ENCODE measurements around the gene CCSER1.
"Not testable (repeated sequence)": the region's sequence is repeated elsewhere in the genome, so short reads cannot be mapped to it uniquely, and the experiment has no call there.

The CCSER1 gene

GRCh38 chr4:90290345-90290744 lies 163.2 kb downstream of the CCSER1 start:
- Histone ChIP-seq H3K36me3 (ENCODE audit: control insufficient read depth, insufficient read depth, low read length) (no peaks in the 10 kb centered on the region), H3K27ac (ENCODE audit: low read depth, low read length, severe bottlenecking) (no peak overlapping the region), H3K4me1 (ENCODE audit: control insufficient read depth, insufficient read depth, low read length, poor library complexity, severe bottlenecking) (no peaks in the 10 kb centered on the region), H3K9me3 (ENCODE audit: control insufficient read depth, low read length) (no peaks in the 10 kb centered on the region), H3K4me3 (ENCODE audit: extremely low read depth, insufficient read depth, low read length, poor library complexity, severe bottlenecking) (no peak overlapping the region)
- WGBS, 2 experiments (ENCODE audit: insufficient coverage in 2 of 2), result 90% methylated on average over 2 of the region's 4 CpGs; no CpG with 5 or more reads in 1 of the 2 experiments

- H3K9me3 ChIP-seq (ENCODE audit: control insufficient read depth, low read length), result no peaks in the 10 kb centered on the region
These were observed 165.2 kb downstream of the CCSER1 start for GRCh38 chr4:90292438-90292837.

DNA sequence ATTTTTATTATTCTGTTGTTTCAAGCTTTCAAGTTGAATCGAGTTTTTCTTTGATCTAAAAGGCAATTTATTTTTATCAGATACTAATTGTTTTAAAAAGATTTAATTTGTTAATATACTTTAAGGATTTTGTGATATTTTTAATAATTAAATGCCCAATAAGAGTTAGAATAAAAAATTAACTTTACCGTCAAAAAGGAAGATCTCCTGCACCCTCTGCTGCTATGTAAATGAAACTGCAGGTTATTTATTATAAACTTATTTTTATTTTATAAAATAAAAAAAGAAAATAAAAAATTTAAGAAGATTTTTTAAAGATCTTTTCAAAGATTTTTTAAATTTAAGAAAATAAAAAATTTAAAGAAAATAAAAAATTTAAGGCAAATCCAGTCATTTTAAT lies 166.1 kb downstream of the CCSER1 start:
- H3K4me3 ChIP-seq (ENCODE audit: extremely low read depth, insufficient read depth, low read length, poor library complexity, severe bottlenecking), result no peak overlapping the region
- H3K27ac ChIP-seq (ENCODE audit: low read depth, low read length, severe bottlenecking), result no peak overlapping the region
- no peaks in the 10 kb centered on the region for H3K36me3 ChIP-seq (ENCODE audit: control insufficient read depth, insufficient read depth, low read length)
- H3K4me1 ChIP-seq (ENCODE audit: control insufficient read depth, insufficient read depth, low read length, poor library complexity, severe bottlenecking), result no peaks in the 10 kb centered on the region
- WGBS, 2 experiments (ENCODE audit: insufficient coverage in 2 of 2), result no CpG with 5 or more reads among the region's 2 CpGs
- no peaks in the 10 kb centered on the region for H3K9me3 ChIP-seq (ENCODE audit: control insufficient read depth, low read length)

More at GRCh38 chr4:90292438-90292837, 165.2 kb downstream of the CCSER1 start:
- Histone ChIP-seq H3K4me3 (ENCODE audit: extremely low read depth, insufficient read depth, low read length, poor library complexity, severe bottlenecking) (no peak overlapping the region), H3K4me1 (ENCODE audit: control insufficient read depth, insufficient read depth, low read length, poor library complexity, severe bottlenecking) (no peaks in the 10 kb centered on the region), H3K36me3 (ENCODE audit: control insufficient read depth, insufficient read depth, low read length) (no peaks in the 10 kb centered on the region), H3K27ac (ENCODE audit: low read depth, low read length, severe bottlenecking) (no peak overlapping the region)

DNA sequence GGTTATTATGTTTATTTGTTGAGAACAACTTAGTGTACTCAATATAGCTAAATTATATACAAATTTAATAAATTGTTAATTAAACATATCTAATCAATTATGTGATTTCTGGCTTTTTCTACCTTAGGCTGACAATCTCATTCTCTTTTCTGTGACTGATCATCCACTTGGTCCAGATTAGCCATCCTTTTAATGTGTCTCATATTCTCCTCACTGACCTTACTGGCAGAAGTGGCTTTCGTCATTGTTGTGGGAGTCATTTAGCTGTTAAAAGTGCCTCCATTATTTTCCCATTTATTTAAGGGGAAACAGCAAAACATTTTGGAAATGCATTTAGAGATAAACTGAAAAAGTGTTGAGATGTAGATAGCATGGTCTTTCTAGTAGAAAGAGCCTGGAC lies 172.2 kb downstream of the CCSER1 start:
- H3K27ac ChIP-seq (ENCODE audit: low read depth, low read length, severe bottlenecking), result no peak overlapping the region
- WGBS, 2 experiments (ENCODE audit: insufficient coverage in 2 of 2), result no CpG with 5 or more reads among the region's 1 CpG
- no peaks in the 10 kb centered on the region for H3K9me3 ChIP-seq (ENCODE audit: control insufficient read depth, low read length)
- no peaks in the 10 kb centered on the region for H3K36me3 ChIP-seq (ENCODE audit: control insufficient read depth, insufficient read depth, low read length)
- no peak overlapping the region for H3K4me3 ChIP-seq (ENCODE audit: extremely low read depth, insufficient read depth, low read length, poor library complexity, severe bottlenecking)
- no peaks in the 10 kb centered on the region for H3K4me1 ChIP-seq (ENCODE audit: control insufficient read depth, insufficient read depth, low read length, poor library complexity, severe bottlenecking)

GRCh38 chr4:90306810-90307209 lies 179.6 kb downstream of the CCSER1 start:
- Histone ChIP-seq H3K4me3 (ENCODE audit: extremely low read depth, insufficient read depth, low read length, poor library complexity, severe bottlenecking) (no peak overlapping the region), H3K27ac (ENCODE audit: low read depth, low read length, severe bottlenecking) (no peak overlapping the region), H3K9me3 (ENCODE audit: control insufficient read depth, low read length) (no peaks in the 10 kb centered on the region), H3K36me3 (ENCODE audit: control insufficient read depth, insufficient read depth, low read length) (no peaks in the 10 kb centered on the region), H3K4me1 (ENCODE audit: control insufficient read depth, insufficient read depth, low read length, poor library complexity, severe bottlenecking) (no peaks in the 10 kb centered on the region)
- WGBS, 2 experiments (ENCODE audit: insufficient coverage in 2 of 2), result no CpG with 5 or more reads among the region's 1 CpG

- not testable (repeated sequence) for H3K4me1 ChIP-seq (ENCODE audit: control insufficient read depth, insufficient read depth, low read length, poor library complexity, severe bottlenecking); H3K27ac ChIP-seq (ENCODE audit: low read depth, low read length, severe bottlenecking); H3K36me3 ChIP-seq (ENCODE audit: control insufficient read depth, insufficient read depth, low read length); H3K4me3 ChIP-seq (ENCODE audit: extremely low read depth, insufficient read depth, low read length, poor library complexity, severe bottlenecking); H3K9me3 ChIP-seq (ENCODE audit: control insufficient read depth, low read length)
- 89 to 95% methylated on average over 6 of the region's 6 CpGs for WGBS, 2 experiments (ENCODE audit: insufficient coverage in 2 of 2)
These were observed 189.9 kb downstream of the CCSER1 start for GRCh38 chr4:90317140-90317539.

DNA sequence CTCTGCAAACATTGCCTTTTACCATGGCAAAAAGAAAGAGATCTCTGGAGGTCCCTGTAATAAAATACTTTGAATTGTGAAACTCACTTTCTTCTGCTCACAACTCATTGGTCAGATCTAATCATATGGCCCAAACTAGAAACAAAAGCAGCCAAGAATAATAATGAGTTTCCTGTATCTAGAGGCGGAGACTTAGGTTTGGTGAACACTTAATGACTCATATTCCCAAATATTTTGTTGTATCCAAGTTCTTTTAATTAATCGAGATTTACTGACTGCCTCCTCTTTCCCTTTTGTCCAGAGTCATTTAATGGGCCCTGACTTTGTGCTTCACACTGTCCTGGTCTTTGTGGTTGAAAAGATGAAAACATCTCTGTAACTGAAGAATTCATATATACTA lies 190.6 kb downstream of the CCSER1 start:
- 60% methylated on average over 1 of the region's 2 CpGs; no CpG with 5 or more reads in 1 of the 2 experiments for WGBS, 2 experiments (ENCODE audit: insufficient coverage in 2 of 2)
- peaks cover 6% of the 10 kb centered on the region for H3K4me1 ChIP-seq (ENCODE audit: control insufficient read depth, insufficient read depth, low read length, poor library complexity, severe bottlenecking)
- H3K27ac ChIP-seq (ENCODE audit: low read depth, low read length, severe bottlenecking), result peak overlapping the region; percentile 6
- no peaks in the 10 kb centered on the region for H3K36me3 ChIP-seq (ENCODE audit: control insufficient read depth, insufficient read depth, low read length)
- H3K4me3 ChIP-seq (ENCODE audit: extremely low read depth, insufficient read depth, low read length, poor library complexity, severe bottlenecking), result no peak overlapping the region
- no peaks in the 10 kb centered on the region for H3K9me3 ChIP-seq (ENCODE audit: control insufficient read depth, low read length)

- no CpG with 5 or more reads among the region's 2 CpGs for WGBS, 2 experiments (ENCODE audit: insufficient coverage in 2 of 2)
- H3K27ac ChIP-seq (ENCODE audit: low read depth, low read length, severe bottlenecking), result peak overlapping the region; percentile 6
These were observed 191.0 kb downstream of the CCSER1 start for GRCh38 chr4:90318193-90318592.

GRCh38 chr4:90328558-90328957 lies 201.4 kb downstream of the CCSER1 start:
- Histone ChIP-seq H3K4me1 (ENCODE audit: control insufficient read depth, insufficient read depth, low read length, poor library complexity, severe bottlenecking) (no peaks in the 10 kb centered on the region), H3K4me3 (ENCODE audit: extremely low read depth, insufficient read depth, low read length, poor library complexity, severe bottlenecking) (no peak overlapping the region), H3K36me3 (ENCODE audit: control insufficient read depth, insufficient read depth, low read length) (no peaks in the 10 kb centered on the region), H3K27ac (ENCODE audit: low read depth, low read length, severe bottlenecking) (no peak overlapping the region), H3K9me3 (ENCODE audit: control insufficient read depth, low read length) (no peaks in the 10 kb centered on the region)
- WGBS, 2 experiments (ENCODE audit: insufficient coverage in 2 of 2), result 60 to 75% methylated on average over 1 of the region's 2 CpGs

More at GRCh38 chr4:90318193-90318592, 191.0 kb downstream of the CCSER1 start:
- peaks cover 6% of the 10 kb centered on the region for H3K4me1 ChIP-seq (ENCODE audit: control insufficient read depth, insufficient read depth, low read length, poor library complexity, severe bottlenecking)
- H3K4me3 ChIP-seq (ENCODE audit: extremely low read depth, insufficient read depth, low read length, poor library complexity, severe bottlenecking), result no peak overlapping the region
- no peaks in the 10 kb centered on the region for H3K36me3 ChIP-seq (ENCODE audit: control insufficient read depth, insufficient read depth, low read length)
- H3K9me3 ChIP-seq (ENCODE audit: control insufficient read depth, low read length), result no peaks in the 10 kb centered on the region

DNA sequence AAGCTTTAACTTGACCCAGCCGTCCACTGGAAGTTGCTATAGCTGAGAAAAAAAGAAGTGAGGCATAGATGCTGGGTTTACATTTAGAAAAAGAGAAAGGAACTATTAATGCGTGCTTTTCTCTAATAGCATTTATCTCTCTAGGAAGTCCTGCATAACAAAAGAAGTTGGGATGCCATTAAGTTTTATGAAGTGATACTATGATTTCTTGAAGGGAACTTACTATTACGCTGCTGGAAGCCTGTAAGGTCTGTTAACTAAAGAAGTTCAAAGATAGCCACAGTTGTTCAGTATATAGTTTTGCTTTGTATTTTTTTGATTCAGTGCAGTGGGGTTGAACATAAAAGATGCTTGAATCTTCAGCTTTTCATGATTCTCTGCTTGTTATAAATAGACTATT lies 203.4 kb downstream of the CCSER1 start:
- Histone ChIP-seq H3K9me3 (ENCODE audit: control insufficient read depth, low read length) (no peaks in the 10 kb centered on the region), H3K27ac (ENCODE audit: low read depth, low read length, severe bottlenecking) (no peak overlapping the region), H3K36me3 (ENCODE audit: control insufficient read depth, insufficient read depth, low read length) (no peaks in the 10 kb centered on the region), H3K4me3 (ENCODE audit: extremely low read depth, insufficient read depth, low read length, poor library complexity, severe bottlenecking) (no peak overlapping the region), H3K4me1 (ENCODE audit: control insufficient read depth, insufficient read depth, low read length, poor library complexity, severe bottlenecking) (no peaks in the 10 kb centered on the region)
- WGBS, 2 experiments (ENCODE audit: insufficient coverage in 2 of 2), result 94 to 100% methylated on average over 1 to 2 of the region's 3 CpGs

- Histone ChIP-seq H3K4me1 (ENCODE audit: control insufficient read depth, insufficient read depth, low read length, poor library complexity, severe bottlenecking) (no peaks in the 10 kb centered on the region), H3K9me3 (ENCODE audit: control insufficient read depth, low read length) (no peaks in the 10 kb centered on the region), H3K36me3 (ENCODE audit: control insufficient read depth, insufficient read depth, low read length) (no peaks in the 10 kb centered on the region), H3K27ac (ENCODE audit: low read depth, low read length, severe bottlenecking) (no peak overlapping the region), H3K4me3 (ENCODE audit: extremely low read depth, insufficient read depth, low read length, poor library complexity, severe bottlenecking) (no peak overlapping the region)
- no CpG with 5 or more reads among the region's 3 CpGs for WGBS, 2 experiments (ENCODE audit: insufficient coverage in 2 of 2)
These were observed 218.5 kb downstream of the CCSER1 start for GRCh38 chr4:90345549-90346215.

Measured in mesodermal cell (in vitro differentiated cells).